ENCODE results near the gene CCNB2. TPM values are rescaled to one million over a fixed set of nuclear protein-coding genes. Genes with fewer than 3 reads are reported as not detected.

CCNB2 gene
- total and polyA plus RNA-seq, 10 of the 15 experiments (the other 5 are each of a cell fraction or from before 2014, with no cell fraction given) = 74.1 to 211 (median 103) TPM

- FAIRE-seq = no peak
- H3K27ac ChIP-seq (ENCODE audit: control insufficient read depth, insufficient read depth) = no peak overlapping the region
- CTCF ChIA-PET = interaction anchor here (0.6 to 1.2 kb wide), 4 partner anchors 324 to 357 kb away, joined by 3 to 5 read pairs (median 3); no protein-coding TSS in a partner anchor
- RAD21 ChIA-PET (ENCODE audit: unreplicated experiment) = interaction anchor here (0.8 kb wide), 1 partner anchor 117 kb away, joined by 3 read pairs; no protein-coding TSS in a partner anchor
- H3K4me1 ChIP-seq (ENCODE audit: control insufficient read depth, insufficient read depth, low read length) = no peaks in the 10 kb centered on the region
- SMC1A ChIA-PET (ENCODE audit: uncharacterized antibody, unreplicated experiment) = interaction anchor here (0.9 to 1.0 kb wide), 2 partner anchors 142 to 240 kb away, joined by 3 read pairs; no protein-coding TSS in a partner anchor
- in situ Hi-C loops (cut with MboI) = no loop called here
- no peak overlapping the region for H2AFZ ChIP-seq (ENCODE audit: control insufficient read depth, low read depth, low read length)
- no peak overlapping the region for H3K9ac ChIP-seq (ENCODE audit: control insufficient read depth, insufficient read depth, low read length)
- no peak for DNase-seq (ENCODE audit: low read depth, low spot score)
- ATAC-seq = no peak
- WGBS (ENCODE audit: insufficient coverage, insufficient replicate concordance, low lambda C conversion rate, missing lambda C conversion rate) = 100% methylated on average over 7 of the region's 7 CpGs
- no peaks in the 10 kb centered on the region for H3K9me3 ChIP-seq (replicated peaks; ENCODE audit: control insufficient read depth, insufficient read depth, low read length)
- POLR2A ChIA-PET = no interaction called here
- no peak overlapping the region for H3K4me3 ChIP-seq
- intact Hi-C loops (cut with micrococcal nuclease; ENCODE audit: unreplicated experiment) = no loop called here
- H3K79me2 ChIP-seq (ENCODE audit: control insufficient read depth, insufficient read depth, low read length) = no peaks in the 10 kb centered on the region
- H3K36me3 ChIP-seq (ENCODE audit: control insufficient read depth in 2 of 2, insufficient read depth in 2 of 2, low read length in 1 of 2) = peaks cover 14 to 30% of the 10 kb centered on the region in 2 experiments
- TF ChIP-seq, protein P1, sequence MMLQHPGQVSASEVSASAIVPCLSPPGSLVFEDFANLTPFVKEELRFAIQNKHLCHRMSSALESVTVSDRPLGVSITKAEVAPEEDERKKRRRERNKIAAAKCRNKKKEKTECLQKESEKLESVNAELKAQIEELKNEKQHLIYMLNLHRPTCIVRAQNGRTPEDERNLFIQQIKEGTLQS (IDR thresholded peaks at IDR 0.05; ENCODE audit: borderline replicate concordance, extremely low read depth, low read depth, low read length) = no peak
- TF ChIP-seq, protein P2, sequence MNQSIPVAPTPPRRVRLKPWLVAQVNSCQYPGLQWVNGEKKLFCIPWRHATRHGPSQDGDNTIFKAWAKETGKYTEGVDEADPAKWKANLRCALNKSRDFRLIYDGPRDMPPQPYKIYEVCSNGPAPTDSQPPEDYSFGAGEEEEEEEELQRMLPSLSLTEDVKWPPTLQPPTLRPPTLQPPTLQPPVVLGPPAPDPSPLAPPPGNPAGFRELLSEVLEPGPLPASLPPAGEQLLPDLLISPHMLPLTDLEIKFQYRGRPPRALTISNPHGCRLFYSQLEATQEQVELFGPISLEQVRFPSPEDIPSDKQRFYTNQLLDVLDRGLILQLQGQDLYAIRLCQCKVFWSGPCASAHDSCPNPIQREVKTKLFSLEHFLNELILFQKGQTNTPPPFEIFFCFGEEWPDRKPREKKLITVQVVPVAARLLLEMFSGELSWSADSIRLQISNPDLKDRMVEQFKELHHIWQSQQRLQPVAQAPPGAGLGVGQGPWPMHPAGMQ (IDR thresholded peaks at IDR 0.05; ENCODE audit: borderline replicate concordance) = no peak
- TF ChIP-seq LARP7 (IDR thresholded peaks at IDR 0.05) (no peak), NBN (IDR thresholded peaks at IDR 0.05) (no peak), RCOR1 (conservative IDR thresholded peaks at IDR 0.05; ENCODE audit: low read depth, low read length) (no peak)
- no peaks in the 10 kb centered on the region for H4K20me1 ChIP-seq (ENCODE audit: control insufficient read depth, insufficient read depth)
- H3K27me3 ChIP-seq (replicated peaks in 1 of 2; ENCODE audit: control insufficient read depth in 2 of 2, insufficient read depth in 2 of 2, low read length in 1 of 2) = no peaks in the 10 kb centered on the region
- no TSS peak for BruUV-seq (replicated peaks)
- H3K4me2 ChIP-seq (ENCODE audit: control insufficient read depth, insufficient read depth) = no peak overlapping the region
Measured at GRCh38 chr15:59172289-59172901, 67.4 kb downstream of the CCNB2 start.

Data from GM12878 (cell line).